Posterior vena cava (tissue), 2 donors: Measurements from ENCODE around the gene ZSWIM5. TPM values are rescaled to one million over a fixed set of nuclear protein-coding genes. Genes with fewer than 3 reads are reported as not detected.
"Not testable (repeated sequence)": the region's sequence is repeated elsewhere in the genome, so short reads cannot be mapped to it uniquely, and the experiment has no call there.

ENCODE experiments used
- DNase-seq: peaks from one replicate; pipeline ENCODE4 v3.0.0-alpha.2; 2020; ENCODE audit warnings: low spot score
- intact Hi-C, 2 donors: fragments of 100-400 bp; cut with DNase I; formaldehyde crosslinking; loops; one replicate each; pipeline versions ENCODE4 v1.14.1 to v1.14.2; 2022 to 2023
- total RNA-seq, 2 donors: library from RNA; stranded (reverse); fragmentation: NEBNext Ultra II Directional; extraction: Animal tissue kit (Norgen Biotek cat#: 25700); gene quantifications; one replicate each; pipeline ENCODE4 v1.2.1, GENCODE V29; 2021
- donor health status: DM: yes; HTN: yes; CAD: no.
- donor health status: DM: yes; HTN: yes; CAD: no.

Gene ZSWIM5
- total RNA-seq, 2 donors from 2014 or later, result 1.9 to 2.4 TPM

DNA sequence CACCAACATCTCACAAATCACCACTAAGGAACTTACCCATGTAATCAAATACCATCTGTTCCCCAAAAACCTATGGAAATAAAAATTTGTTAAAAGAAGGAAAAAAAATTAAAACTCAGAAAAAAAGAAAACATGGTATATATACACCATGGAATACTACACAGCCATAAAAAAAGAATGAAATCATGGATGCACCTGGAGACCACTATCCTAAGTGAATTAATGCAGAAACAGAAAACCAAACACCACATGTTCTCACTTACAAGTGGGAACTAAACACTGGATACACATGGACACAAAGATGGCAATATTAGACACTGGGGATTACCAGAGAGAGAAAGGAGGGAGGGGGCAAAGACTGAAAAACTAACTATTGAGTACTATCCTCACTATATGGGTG is 50.4 kb downstream of the ZSWIM5 start:
- intact Hi-C loops, result no loop called here
- DNase-seq, result no peak

DNA sequence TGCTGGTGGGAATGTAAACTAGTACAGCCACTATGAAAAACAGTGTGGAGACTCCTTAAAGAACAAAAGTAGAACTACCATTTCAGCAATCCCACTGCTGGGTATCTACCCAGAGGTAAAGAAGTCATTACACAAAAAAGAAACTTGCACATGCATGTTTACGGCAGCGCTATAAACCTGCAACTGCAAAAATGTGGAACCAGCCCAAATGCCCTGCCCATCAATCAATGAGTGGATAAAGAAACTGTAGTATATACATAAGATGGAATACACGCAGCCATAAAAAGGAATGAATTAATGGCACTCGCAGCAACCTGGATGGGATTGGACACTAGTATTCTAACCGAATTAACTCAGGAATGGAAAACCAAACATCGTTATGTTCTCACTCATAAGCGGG is 51.0 kb downstream of the ZSWIM5 start:
- intact Hi-C loops, result no loop called here
- DNase-seq, result no peak

DNA sequence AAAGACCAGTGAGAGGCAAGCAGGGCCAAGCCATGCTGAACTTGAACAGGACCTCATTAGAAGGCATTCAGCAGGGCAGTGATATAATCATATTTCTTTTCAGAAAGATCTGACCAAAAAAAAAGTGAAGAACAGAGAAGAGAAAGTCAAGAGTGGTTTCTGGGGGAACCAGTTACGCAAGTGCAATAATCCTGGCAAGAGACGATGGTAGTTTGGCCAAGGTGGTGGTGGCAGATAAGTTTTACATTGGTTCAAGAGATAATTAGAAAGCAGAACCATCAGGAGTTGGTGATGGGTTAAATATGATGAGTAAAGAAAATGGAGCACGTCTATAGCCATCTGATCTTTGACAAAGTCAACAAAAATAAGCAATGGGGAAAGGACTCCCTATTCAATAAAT is 54.3 kb downstream of the ZSWIM5 start:
- intact Hi-C loops, result no loop called here
- DNase-seq, result no peak

DNA sequence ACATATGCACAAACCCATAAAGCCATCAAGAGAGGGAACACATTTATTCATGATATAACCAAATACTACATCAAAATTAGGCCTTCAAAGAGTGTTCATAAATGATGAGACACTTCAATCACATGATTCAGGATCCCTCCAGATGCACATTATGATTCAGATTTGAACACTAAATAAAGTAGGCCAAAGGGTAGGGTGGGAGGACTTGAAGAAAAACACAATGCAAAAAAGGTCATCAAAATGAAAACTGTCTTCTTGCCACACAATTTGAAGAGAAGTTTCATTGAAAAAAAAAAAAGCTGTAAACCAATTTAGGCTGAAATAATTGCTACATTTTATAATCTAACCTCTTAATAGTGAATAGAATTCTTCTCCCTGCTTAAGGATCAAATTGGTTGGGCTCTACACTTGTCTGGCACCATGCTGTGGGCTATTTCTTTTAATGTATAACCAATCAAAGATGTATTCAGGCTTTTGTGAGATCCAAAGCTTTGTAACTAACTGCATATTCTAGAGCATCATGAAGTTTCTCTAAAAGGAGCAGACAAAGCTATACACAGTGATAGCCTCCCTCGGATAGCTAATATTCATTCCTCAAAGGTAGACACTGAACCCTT is 58.1 kb downstream of the ZSWIM5 start:
- DNase-seq, result no peak
- intact Hi-C loops, result no loop called here

DNA sequence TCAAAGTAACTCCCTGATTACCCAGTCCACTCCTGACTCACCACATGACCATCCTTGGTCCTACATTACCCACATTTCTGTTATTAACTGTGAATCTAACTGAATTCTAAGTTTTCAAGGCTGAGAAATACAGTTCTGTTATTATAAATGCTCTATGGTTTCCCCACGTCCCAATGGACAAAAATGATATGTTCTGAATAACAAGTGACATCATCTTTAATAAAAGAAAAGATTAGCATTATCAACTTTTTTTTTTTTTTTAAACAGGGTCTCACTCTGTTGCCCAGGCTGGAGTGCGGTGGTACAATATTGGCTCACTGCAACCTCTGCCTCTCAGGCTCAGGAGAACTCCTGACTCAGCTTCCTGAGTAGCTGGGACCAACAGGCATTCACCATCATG is 59.6 kb downstream of the ZSWIM5 start:
- DNase-seq, result no peak
- intact Hi-C loops, result no loop called here

DNA sequence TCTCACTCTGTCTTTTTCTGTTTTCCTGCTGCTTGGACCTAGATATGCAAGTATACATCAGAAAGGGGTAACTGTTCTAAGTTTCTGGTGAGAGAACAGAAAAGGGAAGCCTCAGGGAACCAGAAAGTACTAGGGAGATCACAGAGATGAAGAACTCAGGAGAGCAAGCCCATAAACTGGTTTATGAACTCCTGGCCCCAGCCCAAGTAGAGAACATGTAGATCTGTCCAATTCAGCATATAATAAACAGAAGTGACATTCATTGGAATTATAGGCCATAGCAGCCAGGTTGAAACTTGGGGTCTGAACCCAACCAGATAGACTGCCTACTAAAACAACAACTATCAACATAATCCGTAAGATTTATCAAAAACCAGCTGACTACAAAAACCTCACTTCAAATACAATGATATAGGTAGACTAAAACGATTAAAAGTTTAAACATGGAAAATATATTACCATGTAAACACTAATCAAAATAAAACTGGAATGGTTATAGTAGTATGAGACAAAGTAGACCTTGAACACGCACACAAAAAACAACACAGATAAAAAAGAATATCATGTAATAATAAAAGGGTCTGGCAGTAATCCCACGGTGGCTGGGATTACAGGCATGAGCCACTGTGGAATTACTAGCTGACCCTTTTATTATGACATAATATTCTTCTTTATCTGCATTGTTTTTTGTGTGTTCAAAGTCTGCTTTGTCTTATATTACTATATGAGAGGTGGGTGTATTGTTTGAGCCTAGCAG is 65.0 kb downstream of the ZSWIM5 start:
- DNase-seq, result no peak
- intact Hi-C loops, result no loop called here

DNA sequence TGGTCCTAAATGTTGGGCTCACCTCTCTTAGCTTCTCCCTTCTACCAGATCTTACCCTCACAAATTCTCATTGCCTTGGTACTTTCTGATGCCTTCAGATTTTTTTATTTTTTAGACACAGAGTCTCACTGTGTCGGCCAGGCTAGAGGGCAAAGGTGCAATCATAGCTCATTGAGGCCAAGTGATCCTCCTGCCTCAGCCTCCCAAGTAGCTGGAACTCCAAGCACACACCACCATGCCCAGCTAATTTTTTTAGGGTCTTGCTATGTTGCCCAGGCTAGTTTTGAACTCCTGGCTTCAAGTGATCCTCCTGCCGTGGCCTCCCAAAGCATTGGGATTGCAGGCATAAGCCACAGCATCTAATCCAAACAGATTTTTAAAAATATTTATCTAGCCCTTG is 69.4 kb downstream of the ZSWIM5 start:
- no peak for DNase-seq
- intact Hi-C loops, result no loop called here

DNA sequence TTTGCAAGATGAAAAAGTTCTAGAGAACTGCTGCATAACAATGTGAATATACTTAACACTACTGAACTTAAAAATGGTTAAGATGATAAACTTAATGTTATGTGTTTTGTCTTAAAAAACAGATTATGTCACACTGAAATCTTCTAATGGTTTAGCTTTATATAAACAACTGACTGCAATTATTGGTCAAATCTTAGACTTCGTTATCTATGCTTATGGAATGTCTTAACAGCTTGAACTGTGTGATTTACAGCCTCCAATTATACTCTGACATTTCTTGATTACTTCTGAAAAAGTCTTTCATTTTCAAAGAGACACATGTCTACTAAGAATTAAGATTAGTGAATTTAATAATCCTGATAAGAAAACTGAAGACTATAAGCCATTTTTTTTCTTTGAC is 71.1 kb downstream of the ZSWIM5 start:
- intact Hi-C loops, result no loop called here
- no peak for DNase-seq

DNA sequence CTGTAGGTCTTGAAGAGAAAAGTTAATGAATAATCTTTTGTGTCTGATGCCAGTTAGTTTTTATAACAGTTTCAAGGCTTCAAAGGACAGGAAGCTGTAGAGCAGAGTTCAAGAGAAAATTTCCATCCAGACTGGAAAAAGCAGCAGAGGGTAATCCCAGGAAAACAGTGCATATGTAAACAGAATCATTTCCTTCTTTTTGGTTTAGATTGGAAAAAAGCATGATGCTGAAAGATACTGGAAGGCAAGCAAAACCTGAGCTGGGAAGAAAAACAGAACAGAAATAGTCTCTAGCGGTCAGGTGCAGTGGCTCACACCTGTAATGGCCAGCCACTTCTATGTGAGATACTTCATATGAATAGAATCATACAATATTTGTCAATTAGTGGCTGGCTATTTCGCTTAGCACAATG is 71.9 kb downstream of the ZSWIM5 start:
- intact Hi-C loops, result no loop called here
- DNase-seq, result no peak

DNA sequence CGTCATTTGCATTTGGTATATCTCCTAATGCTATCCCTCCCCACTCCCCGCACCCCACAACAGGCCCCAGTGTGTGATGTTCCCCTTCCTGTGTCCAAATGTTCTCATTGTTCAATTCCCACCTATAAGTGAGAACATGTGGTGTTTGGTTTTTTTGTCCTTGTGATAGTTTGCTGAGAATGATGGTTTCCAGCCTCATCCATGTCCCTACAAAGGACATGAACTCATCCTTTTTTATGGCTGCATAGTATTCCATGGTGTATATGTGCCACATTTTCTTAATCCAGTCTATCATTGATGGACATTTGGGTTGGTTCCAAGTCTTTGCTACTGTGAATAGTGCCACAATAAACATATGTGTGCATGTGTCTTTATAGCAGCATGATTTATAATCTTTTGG is 73.7 kb downstream of the ZSWIM5 start:
- intact Hi-C loops, DNase-seq: not testable (repeated sequence)

DNA sequence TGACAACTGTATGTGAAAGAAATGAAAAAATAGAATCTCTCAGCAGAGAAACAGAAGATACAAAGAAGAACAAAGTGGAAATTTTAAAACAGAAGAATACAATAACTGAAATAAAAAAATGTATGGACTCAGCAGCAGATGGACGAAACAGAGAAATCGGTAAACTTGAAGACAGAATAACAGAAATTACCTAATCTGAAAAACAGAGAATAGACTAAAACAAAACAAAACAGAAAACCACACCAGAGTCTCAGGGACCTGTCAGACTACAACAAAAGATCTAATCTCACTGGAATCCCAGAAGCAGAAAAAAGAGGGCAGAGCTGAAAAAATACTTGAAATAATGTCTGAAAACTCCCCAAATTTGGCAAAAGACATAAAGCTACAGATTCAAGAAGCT is 83.0 kb downstream of the ZSWIM5 start:
- intact Hi-C loops, result no loop called here
- DNase-seq, result no peak

DNA sequence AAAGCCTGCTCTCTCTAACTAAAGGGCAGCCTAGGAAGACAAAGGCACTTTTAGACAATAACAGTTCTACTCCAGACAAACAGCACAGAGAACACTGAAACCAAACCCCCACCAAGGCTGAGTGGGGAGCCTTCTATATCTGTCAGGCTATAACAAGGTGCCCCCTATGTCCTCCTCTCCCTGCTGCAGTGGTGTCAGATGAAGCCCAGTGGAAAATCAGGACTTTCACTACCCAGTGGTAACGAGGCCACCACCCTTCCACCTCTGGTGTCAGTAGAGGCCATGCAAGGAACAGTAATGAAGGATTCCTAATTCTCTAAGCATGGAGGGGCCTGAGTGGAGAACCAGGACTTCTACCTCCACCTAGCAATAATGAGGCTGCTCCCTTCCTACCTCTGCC is 83.7 kb downstream of the ZSWIM5 start:
- intact Hi-C loops, result no loop called here
- DNase-seq, result no peak

DNA sequence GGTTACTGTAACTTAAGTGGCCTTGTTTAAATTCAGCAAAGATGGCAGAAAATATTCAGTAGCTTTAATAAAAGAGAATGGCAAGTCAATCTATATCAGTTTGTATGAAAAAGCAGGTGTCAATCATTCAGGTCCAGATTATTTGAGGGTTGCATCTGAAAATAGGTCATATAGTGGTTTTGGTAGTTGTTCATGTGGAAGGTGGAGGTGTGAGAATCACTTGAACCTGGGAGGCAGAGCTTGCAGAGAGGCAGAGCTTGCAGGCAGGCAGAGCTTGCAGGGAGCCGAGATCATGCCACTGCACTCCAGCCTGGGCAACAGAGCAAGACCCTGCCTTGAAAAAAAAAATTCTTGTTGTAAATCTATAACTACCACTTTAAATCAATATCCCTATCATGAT is 88.6 kb downstream of the ZSWIM5 start:
- no peak for DNase-seq
- intact Hi-C loops, result no loop called here

DNA sequence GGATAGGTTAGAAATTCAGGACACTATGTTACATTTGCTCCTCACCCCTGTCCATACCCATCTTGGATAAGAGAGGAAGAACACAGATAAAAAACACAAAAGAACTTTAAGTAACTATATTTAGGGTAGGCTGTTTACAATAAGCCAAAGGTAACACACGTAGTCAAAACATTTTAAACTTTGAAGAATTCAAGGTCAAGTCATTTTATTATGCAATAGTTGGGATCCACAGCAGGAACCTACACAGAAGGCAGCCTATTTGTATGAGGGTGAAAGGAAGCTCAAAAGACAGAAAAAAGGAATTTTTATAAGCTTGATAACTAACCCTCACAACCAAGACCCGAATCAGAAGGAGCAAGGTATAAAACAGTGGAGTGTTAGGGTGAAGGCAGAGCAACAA is 89.6 kb downstream of the ZSWIM5 start:
- intact Hi-C loops, result no loop called here
- no peak for DNase-seq

DNA sequence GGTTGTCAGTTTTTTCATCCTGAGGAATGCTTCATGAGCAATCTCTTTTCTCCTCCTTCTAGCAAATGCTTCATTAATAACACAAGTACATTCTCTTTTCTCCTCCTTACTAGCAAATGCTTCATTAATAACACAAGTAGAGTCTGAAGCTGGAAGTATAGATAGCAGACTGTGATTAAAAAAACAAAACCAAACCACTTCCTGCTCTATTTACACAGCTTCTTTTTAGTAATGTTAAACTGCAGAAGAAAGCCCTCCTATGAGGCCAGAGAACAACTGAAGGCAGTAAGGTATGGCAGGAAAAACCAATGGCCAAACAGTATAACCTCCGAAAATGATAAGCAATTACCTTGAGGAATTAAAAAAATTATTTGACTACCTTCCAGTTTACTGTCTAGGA is 90.1 kb downstream of the ZSWIM5 start:
- intact Hi-C loops, result no loop called here
- DNase-seq, result no peak

DNA sequence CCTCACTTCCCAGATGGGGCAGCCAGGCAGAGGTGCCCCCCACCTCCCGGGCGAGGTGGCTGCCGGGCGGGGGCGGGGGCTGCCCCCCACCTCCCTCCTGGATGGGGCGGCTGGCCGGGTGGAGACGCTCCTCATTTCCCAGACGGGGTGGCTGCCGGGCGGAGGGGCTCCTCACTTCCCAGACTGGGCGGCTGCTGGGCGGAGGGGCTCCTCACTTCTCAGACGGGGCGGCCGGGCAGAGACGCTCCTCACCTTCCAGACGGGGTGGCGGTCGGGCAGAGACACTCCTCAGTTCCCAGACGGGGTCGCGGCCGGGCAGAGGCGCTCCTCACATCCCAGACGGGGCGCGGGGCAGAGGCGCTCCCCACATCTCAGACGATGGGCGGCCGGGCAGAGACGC is 91.2 kb downstream of the ZSWIM5 start:
- DNase-seq, intact Hi-C loops: not testable (repeated sequence)

DNA sequence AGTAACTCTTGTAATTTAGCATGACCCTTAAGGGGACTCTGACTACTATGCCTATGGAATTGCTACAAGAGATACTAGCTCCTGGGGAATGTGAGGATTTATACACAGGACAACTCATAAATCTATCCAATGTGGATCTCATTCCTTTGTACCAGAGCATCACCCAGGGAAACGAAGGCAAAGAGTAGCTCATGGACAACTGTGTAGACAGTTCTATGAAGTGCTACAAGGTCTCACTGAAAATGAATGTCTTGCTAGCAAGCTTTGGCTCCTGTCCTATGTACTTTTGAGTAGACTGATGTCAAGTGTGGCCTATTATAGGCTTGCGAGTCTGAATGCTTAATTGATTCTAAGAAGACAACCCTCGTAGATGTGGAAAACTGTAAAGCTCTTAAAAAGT is 93.7 kb downstream of the ZSWIM5 start:
- intact Hi-C loops, result no loop called here

DNA sequence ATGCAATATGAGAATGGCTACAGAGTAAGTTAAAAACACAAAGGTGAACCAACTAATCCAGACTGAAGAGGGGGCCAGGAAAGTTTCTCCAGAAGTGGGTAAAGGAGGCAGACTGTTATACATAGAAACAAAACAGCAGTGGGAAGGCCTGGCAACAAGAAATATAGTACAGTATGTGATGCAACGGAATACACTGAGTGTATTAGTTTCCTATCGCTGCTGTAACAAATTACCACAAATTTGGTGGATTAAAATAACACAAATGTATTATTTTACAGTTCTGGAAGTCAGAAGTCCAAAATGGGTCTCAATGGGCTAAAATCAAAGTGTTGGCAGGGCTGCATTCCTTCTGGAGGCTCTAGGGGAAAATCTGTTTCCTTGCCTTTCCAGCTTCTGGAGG is 95.2 kb downstream of the ZSWIM5 start:
- DNase-seq, result no peak
- intact Hi-C loops, result no loop called here

More for the DNA sequence above, 93.7 kb downstream of the ZSWIM5 start:
- no peak for DNase-seq

DNA sequence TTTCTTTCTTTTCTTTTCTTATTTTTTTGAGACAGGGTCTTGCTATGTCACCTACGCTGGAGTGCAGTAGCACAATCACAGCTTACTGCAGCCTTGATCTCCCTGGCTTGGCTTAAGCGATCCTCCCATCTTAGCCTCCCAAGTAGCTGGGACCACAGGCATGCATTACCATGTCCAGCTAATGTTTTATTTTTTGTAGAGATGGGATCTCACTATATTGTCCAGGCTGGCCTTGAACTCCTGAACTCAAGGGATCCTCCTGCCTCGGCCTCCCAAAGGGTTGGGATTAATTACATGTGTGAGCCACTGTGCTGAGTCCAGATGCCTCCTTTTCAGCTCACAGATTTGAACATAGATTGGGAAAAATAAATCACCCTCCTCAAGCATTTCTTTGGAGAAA is 98.6 kb downstream of the ZSWIM5 start:
- intact Hi-C loops, result no loop called here
- no peak for DNase-seq

DNA sequence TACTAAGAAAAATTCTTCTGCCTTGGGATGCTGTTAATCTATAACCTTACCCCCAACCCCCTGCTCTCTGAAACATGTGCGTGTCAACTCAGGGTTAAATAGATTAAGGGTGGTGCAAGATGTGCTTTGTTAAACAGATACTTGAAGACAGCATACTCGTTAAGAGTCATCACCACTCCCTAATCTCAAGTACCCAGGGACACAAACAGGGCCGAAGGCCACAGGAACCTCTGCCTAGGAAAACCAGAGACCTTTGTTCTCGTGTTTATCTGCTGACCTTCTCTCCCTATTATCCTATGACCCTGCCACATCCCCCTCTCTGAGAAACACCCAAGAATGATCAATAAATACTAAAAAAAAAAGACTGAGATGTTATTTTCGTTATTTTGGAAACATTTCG is 99.5 kb downstream of the ZSWIM5 start:
- intact Hi-C loops, DNase-seq: not testable (repeated sequence)

DNA sequence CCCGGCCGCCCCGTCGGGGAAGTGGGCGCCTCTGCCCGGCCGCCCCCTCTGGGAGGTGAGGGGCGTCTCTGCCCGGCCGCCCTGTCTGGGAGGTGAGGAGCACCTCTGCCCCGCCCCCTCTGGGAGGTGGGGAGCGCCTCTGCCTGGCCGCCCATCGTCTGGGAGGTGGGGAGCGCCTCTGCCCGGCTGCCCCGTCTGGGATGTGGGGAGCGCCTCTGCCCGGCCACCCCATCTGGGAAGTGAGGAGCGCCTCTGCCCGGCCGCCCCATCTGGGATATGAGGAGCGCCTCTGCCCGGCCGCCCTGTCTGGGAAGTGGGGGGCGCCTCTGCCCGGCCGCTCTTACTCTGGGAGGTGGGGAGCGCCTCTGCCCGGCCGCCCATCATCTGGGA is 100.3 kb downstream of the ZSWIM5 start:
- DNase-seq, intact Hi-C loops: not testable (repeated sequence)
